ENCODE results near the gene GFOD2. TPM values are rescaled to one million over a fixed set of nuclear protein-coding genes. Genes with fewer than 3 reads are reported as not detected.

Gene GFOD2
- total and polyA plus RNA-seq, 2 of the 13 experiments (the other 11 are each of a cell fraction or from before 2014, with no cell fraction given): 11.1 to 17.2 TPM

- CTCF ChIA-PET (ENCODE audit: low intra/inter-chr PET ratio, low total read pairs): interaction anchor here (4.2 kb wide), 1 partner anchor 148 kb away, joined by 118 read pairs; no protein-coding TSS in a partner anchor
- no peak for DNase-seq (ENCODE audit: low spot score)
- Histone ChIP-seq H3K9me3 (ENCODE audit: low read length) (no peaks in the 10 kb centered on the region), H3K27me3 (ENCODE audit: control insufficient read depth in 1 of 2, insufficient read depth in 2 of 2, low read length in 2 of 2) (no peaks in the 10 kb centered on the region; a peak in 1 of 5 replicates), H3K4me3 (replicated peaks in 1 of 3; ENCODE audit: insufficient read depth in 1 of 3, low read depth in 2 of 3, low read length in 3 of 3) (no peak overlapping the region), H3K4me1 (ENCODE audit: insufficient read depth, low read length) (peaks cover 43% of the 10 kb centered on the region), H3K9ac (ENCODE audit: insufficient read depth, low read depth, low read length) (no peak overlapping the region), H3K27ac (ENCODE audit: extremely low read length, insufficient read depth, low read length) (no peak overlapping the region), H3K79me2 (ENCODE audit: insufficient read depth, low read length) (no peaks in the 10 kb centered on the region), H2AFZ (ENCODE audit: low read length) (no peak overlapping the region), H3K36me3 (replicated peaks in 1 of 2; ENCODE audit: control insufficient read depth in 1 of 2, insufficient read depth in 2 of 2, low read length in 2 of 2) (no peaks in the 10 kb centered on the region), H4K20me1 (ENCODE audit: insufficient read depth, low read length) (no peaks in the 10 kb centered on the region), H3K4me2 (ENCODE audit: low read depth, low read length) (no peak overlapping the region)
- intact Hi-C loops (cut with micrococcal nuclease; ENCODE audit: unreplicated experiment): loop anchor here (5.0 kb wide), 1 partner anchor 258 kb away; no protein-coding TSS in a partner anchor
- 80% methylated on average over 10 of the region's 10 CpGs for WGBS (ENCODE audit: low lambda C conversion rate)
- ATAC-seq: no peak
- in situ Hi-C loops (cut with HindIII; ENCODE audit: extremely low pct_ligation_motif_present, low pct_unique_long_range_greater_than_20kb): loop anchor here (5.0 to 10.0 kb wide), 2 partner anchors 138 to 265 kb away; partner anchors contain the start of genes CTRL, PSMB10, RANBP10 and TSNAXIP1
- BruUV-seq (replicated peaks): no TSS peak
- FAIRE-seq: no peak
- no peak for TF ChIP-seq NR0B2 (CRISPR knock-in tag; IDR thresholded peaks at IDR 0.05)
- no peak for TF ChIP-seq RNF219 (CRISPR knock-in tag; IDR thresholded peaks at IDR 0.05)
- TF ChIP-seq ADNP (CRISPR knock-in tag; IDR thresholded peaks at IDR 0.05): no peak
- TF ChIP-seq RFXANK (CRISPR knock-in tag; IDR thresholded peaks at IDR 0.05): no peak
- peak; percentile 64 for TF ChIP-seq RBM22 (optimal IDR thresholded peaks at IDR 0.05; ENCODE audit: low read length)
- POLR2A ChIA-PET: interaction anchor here (1.6 kb wide), 1 partner anchor 9 kb away, joined by 3 read pairs; the partner anchor contains the start of gene ACD
These were observed 49.5 kb downstream of the GFOD2 start for GRCh38 chr16:67669499-67670101.
